Measurements from ENCODE around the gene PCDHGC5.

Gene PCDHGC5

GRCh38 chr5:141529873-141530272, 41.0 kb downstream of the PCDHGC5 start:
- no peak for DNase-seq (ENCODE audit: low read depth, low spot score)

GRCh38 chr5:141532726-141533125, 43.8 kb downstream of the PCDHGC5 start:
- DNase-seq (ENCODE audit: low read depth, low spot score) = no peak

GRCh38 chr5:141533897-141534296, 45.0 kb downstream of the PCDHGC5 start:
- no peak for DNase-seq (ENCODE audit: low read depth, low spot score)

- DNase-seq (ENCODE audit: low read depth, low spot score) = no peak
These were observed 45.8 kb downstream of the PCDHGC5 start for GRCh38 chr5:141534492-141535213.

Data from brain pericyte (primary cell).